Peyer's patch (tissue), 4 donors: ENCODE results near the gene RHBDD3. TPM values are rescaled to one million over a fixed set of nuclear protein-coding genes. Genes with fewer than 3 reads are reported as not detected.

Experiments used
- DNase-seq, 3 donors: peaks; one replicate each; pipeline ENCODE4 v3.0.0-alpha.2; 2017 to 2019
- H3K27ac ChIP-seq, 4 donors: fragments of 200-600 bp; sonication (generic); one replicate each; pipeline ENCODE4 v1.5.1; 2016 to 2019
- H3K27me3 ChIP-seq, 2 donors: fragments of 200-600 bp; sonication (generic); one replicate each; pipeline ENCODE4 v1.5.1; 2019
- H3K36me3 ChIP-seq, 3 donors: fragments of 200-600 bp; sonication (generic); one replicate each; pipeline ENCODE4 v1.5.1; 2016 to 2019
- H3K4me1 ChIP-seq, 4 donors: fragments of 200-600 bp; sonication (generic); one replicate each; pipeline ENCODE4 v1.5.1; 2016 to 2019
- H3K4me3 ChIP-seq, 4 donors: fragments of 200-600 bp; sonication (generic); 1 replicate in 3 of 4; 2 replicates in 1 of 4; pipeline ENCODE4 v1.5.1; 2016 to 2019; ENCODE audit warnings: mild to moderate bottlenecking in 1 of 4
- H3K9me3 ChIP-seq, 4 donors: fragments of 200-600 bp; sonication (generic); one replicate each; pipeline ENCODE4 v1.5.1; 2016 to 2019; ENCODE audit warnings: mild to moderate bottlenecking in 1 of 4
- POLR2A ChIP-seq, 2 donors: fragments of 450-650 bp; IDR thresholded peaks; one replicate each; pipeline ENCODE4 v1.5.1; 2017; ENCODE audit warnings: antibody characterized with exemption in 2 of 2, mild to moderate bottlenecking in 2 of 2, moderate library complexity in 2 of 2
- total RNA-seq, 4 donors: library from RNA; depleted of rRNA; stranded (reverse); fragments of >200 nt; gene quantifications; one replicate each; pipeline ENCODE4 v1.1.0, GENCODE V29; 2016
- TF ChIP-seq, protein P1 (sequence below), 6 experiments: fragments of 450-650 bp in 4 of 6; fragments of 200-600 bp in 2 of 6; sonication (generic) in 1 of 6; IDR thresholded peaks; one replicate each; pipeline ENCODE4 v1.5.1; 2017 to 2019; ENCODE audit warnings: antibody characterized with exemption in 6 of 6, mild to moderate bottlenecking in 3 of 6, moderate library complexity in 1 of 6

Gene RHBDD3
- total RNA-seq, 4 donors from 2014 or later, result 25.4 to 47.2 (median 36.2) TPM

GRCh38 chr22:29292379-29292778, 24.6 kb upstream of the RHBDD3 start:
- no peak overlapping the region for H3K27ac ChIP-seq
- TF ChIP-seq, protein P1, sequence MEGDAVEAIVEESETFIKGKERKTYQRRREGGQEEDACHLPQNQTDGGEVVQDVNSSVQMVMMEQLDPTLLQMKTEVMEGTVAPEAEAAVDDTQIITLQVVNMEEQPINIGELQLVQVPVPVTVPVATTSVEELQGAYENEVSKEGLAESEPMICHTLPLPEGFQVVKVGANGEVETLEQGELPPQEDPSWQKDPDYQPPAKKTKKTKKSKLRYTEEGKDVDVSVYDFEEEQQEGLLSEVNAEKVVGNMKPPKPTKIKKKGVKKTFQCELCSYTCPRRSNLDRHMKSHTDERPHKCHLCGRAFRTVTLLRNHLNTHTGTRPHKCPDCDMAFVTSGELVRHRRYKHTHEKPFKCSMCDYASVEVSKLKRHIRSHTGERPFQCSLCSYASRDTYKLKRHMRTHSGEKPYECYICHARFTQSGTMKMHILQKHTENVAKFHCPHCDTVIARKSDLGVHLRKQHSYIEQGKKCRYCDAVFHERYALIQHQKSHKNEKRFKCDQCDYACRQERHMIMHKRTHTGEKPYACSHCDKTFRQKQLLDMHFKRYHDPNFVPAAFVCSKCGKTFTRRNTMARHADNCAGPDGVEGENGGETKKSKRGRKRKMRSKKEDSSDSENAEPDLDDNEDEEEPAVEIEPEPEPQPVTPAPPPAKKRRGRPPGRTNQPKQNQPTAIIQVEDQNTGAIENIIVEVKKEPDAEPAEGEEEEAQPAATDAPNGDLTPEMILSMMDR (IDR thresholded peaks at IDR 0.05), result no peak
- no peak for TF ChIP-seq POLR2A (IDR thresholded peaks at IDR 0.05)

DNA sequence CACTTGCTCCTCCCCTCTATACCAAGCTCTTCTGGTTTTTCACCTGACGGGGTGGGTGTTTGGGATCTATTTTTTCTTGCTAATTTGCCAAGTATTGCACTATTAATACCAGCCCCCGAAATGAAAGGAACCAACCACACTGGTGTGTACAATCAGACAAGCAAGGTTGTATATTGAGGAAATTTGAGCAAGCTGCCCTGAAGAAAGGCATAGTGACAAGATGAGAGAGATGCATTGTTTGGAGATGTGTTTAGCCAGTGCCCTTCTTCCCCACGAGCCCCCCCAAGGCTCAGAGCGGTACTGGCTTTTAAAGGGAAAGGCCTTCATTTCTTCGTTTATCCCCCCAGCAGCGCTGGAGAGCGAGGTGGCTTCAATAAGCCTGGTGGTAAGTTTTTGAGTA, 23.4 kb upstream of the RHBDD3 start:
- H3K27me3 ChIP-seq, result no peaks in the 10 kb centered on the region
- no peaks in the 10 kb centered on the region for H3K4me1 ChIP-seq
- no peaks in the 10 kb centered on the region for H3K9me3 ChIP-seq
- H3K27ac ChIP-seq, result no peak overlapping the region
- DNase-seq, result no peak
- no peak overlapping the region for H3K4me3 ChIP-seq
- H3K36me3 ChIP-seq, result peaks cover 0 to 99% (median 0%) of the 10 kb centered on the region in 3 donors
- no peak for TF ChIP-seq POLR2A (IDR thresholded peaks at IDR 0.05)
- TF ChIP-seq, protein P1 (IDR thresholded peaks at IDR 0.05), result no peak

More at GRCh38 chr22:29292379-29292778, 24.6 kb upstream of the RHBDD3 start:
- H3K36me3 ChIP-seq, result peaks cover 0 to 100% (median 0%) of the 10 kb centered on the region in 3 donors
- no peaks in the 10 kb centered on the region for H3K9me3 ChIP-seq
- no peak overlapping the region for H3K4me3 ChIP-seq
- H3K27me3 ChIP-seq, result no peaks in the 10 kb centered on the region
- no peaks in the 10 kb centered on the region for H3K4me1 ChIP-seq
- DNase-seq, result no peak

DNA sequence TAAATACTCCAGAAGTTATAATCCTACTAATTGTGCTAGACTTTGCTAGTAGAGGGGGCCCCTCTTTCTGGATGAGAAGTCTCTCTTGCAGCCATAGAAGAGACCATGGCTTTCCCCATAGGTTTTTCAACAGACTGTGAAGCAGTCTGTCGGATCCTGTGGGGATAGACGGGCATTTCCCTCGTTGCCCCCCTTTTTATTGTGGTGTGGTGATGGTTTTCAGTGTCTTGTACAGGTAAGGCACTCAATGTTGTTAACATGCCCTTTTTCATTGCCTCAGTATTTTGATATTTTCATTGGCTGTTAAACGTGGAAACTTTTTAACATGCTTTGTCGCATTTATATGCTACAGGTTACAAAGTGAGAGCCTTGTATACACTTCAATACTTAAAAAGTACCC, 22.3 kb upstream of the RHBDD3 start:
- TF ChIP-seq POLR2A (IDR thresholded peaks at IDR 0.05), result no peak
- TF ChIP-seq, protein P1 (IDR thresholded peaks at IDR 0.05), result no peak
- H3K36me3 ChIP-seq, result peaks cover 0 to 99% (median 0%) of the 10 kb centered on the region in 3 donors
- H3K4me3 ChIP-seq, result no peak overlapping the region
- no peak overlapping the region for H3K27ac ChIP-seq
- no peak for DNase-seq
- H3K9me3 ChIP-seq, result no peaks in the 10 kb centered on the region
- H3K4me1 ChIP-seq, result no peaks in the 10 kb centered on the region
- H3K27me3 ChIP-seq, result no peaks in the 10 kb centered on the region

GRCh38 chr22:29288837-29289236, 21.1 kb upstream of the RHBDD3 start:
- H3K27me3 ChIP-seq, result no peaks in the 10 kb centered on the region
- TF ChIP-seq POLR2A (IDR thresholded peaks at IDR 0.05), result no peak
- peaks cover 0 to 99% (median 0%) of the 10 kb centered on the region in 3 donors for H3K36me3 ChIP-seq
- H3K4me3 ChIP-seq, result no peak overlapping the region
- no peaks in the 10 kb centered on the region for H3K4me1 ChIP-seq
- no peaks in the 10 kb centered on the region for H3K9me3 ChIP-seq
- DNase-seq, result no peak
- no peak overlapping the region for H3K27ac ChIP-seq

- peaks cover 0 to 97% (median 4%) of the 10 kb centered on the region in 3 donors for H3K36me3 ChIP-seq
- no peaks in the 10 kb centered on the region for H3K4me1 ChIP-seq
- DNase-seq, result no peak
- H3K9me3 ChIP-seq, result no peaks in the 10 kb centered on the region
- TF ChIP-seq, protein P1 (IDR thresholded peaks at IDR 0.05), result no peak
- TF ChIP-seq POLR2A (IDR thresholded peaks at IDR 0.05), result no peak
- H3K4me3 ChIP-seq, result no peak overlapping the region
- no peak overlapping the region for H3K27ac ChIP-seq
- no peaks in the 10 kb centered on the region for H3K27me3 ChIP-seq
Measured at GRCh38 chr22:29284196-29284595, 16.4 kb upstream of the RHBDD3 start.

DNA sequence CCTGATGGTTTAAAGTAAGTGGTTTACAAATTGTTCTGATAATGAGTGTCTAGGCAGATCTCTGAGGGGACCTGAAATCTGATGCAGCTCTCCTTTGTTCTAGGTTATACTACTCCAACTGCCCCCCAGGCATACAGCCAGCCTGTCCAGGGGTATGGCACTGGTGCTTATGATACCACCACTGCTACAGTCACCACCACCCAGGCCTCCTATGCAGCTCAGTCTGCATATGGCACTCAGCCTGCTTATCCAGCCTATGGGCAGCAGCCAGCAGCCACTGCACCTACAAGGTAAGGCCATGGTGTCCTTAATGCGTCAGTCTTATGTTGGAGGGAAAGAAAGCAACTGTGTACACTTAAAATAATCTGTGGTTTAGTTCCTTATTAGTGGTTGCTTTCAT, 10.1 kb upstream of the RHBDD3 start:
- no peak overlapping the region for H3K27ac ChIP-seq
- H3K9me3 ChIP-seq, result no peaks in the 10 kb centered on the region
- peaks cover 0 to 39% (median 5%) of the 10 kb centered on the region in 4 donors for H3K4me1 ChIP-seq
- H3K4me3 ChIP-seq, result no peak overlapping the region
- H3K27me3 ChIP-seq, result no peaks in the 10 kb centered on the region
- peak in 1 of 3 donors; percentile 8 for DNase-seq
- TF ChIP-seq POLR2A (IDR thresholded peaks at IDR 0.05), result no peak
- TF ChIP-seq, protein P1 (IDR thresholded peaks at IDR 0.05), result no peak
- peaks cover 0 to 96% (median 3%) of the 10 kb centered on the region in 3 donors for H3K36me3 ChIP-seq
